Mesothelial cell of epicardium (in vitro differentiated cells): Measurements from ENCODE around the gene SDSL. TPM values are rescaled to one million over a fixed set of nuclear protein-coding genes. Genes with fewer than 3 reads are reported as not detected.

ENCODE experiments used
- DNase-seq, 2 experiments: peaks; one replicate each; pipeline ENCODE4 v3.0.0; 2021; ENCODE audit warnings: low spot score in 2 of 2; ENCODE audit not compliant: unreplicated experiment in 2 of 2
- H3K27ac Mint-ChIP-seq: 2 replicates; pipeline ENCODE4 v1.8.0; 2021; ENCODE audit warnings: mixed read lengths
- H3K27me3 Mint-ChIP-seq: 2 replicates; pipeline ENCODE4 v1.8.0; 2021; ENCODE audit warnings: low read depth, mixed read lengths
- H3K36me3 Mint-ChIP-seq: 2 replicates; pipeline ENCODE4 v1.8.0; 2021; ENCODE audit warnings: mixed read lengths
- H3K4me1 Mint-ChIP-seq: 2 replicates; pipeline ENCODE4 v1.8.0; 2021; ENCODE audit warnings: mixed read lengths
- H3K4me3 Mint-ChIP-seq: 2 replicates; pipeline ENCODE4 v1.8.0; 2021; ENCODE audit warnings: mild to moderate bottlenecking, moderate library complexity, mixed read lengths
- H3K9me3 Mint-ChIP-seq: 2 replicates; pipeline ENCODE4 v1.8.0; 2021; ENCODE audit warnings: mixed read lengths
- total RNA-seq: library from RNA; stranded (reverse); gene quantifications from 3 replicates; pipeline ENCODE4 v1.2.1, GENCODE V29; 2021
- TF ChIP-seq, protein P1 (sequence below): fragments of 200-600 bp; sonication (generic); IDR thresholded peaks from one replicate; pipeline ENCODE4 v1.5.0; 2021; ENCODE audit warnings: antibody characterized with exemption; ENCODE audit not compliant: unreplicated experiment

Gene SDSL
- total RNA-seq, 1 donor from 2014 or later: 11.6 TPM

DNA sequence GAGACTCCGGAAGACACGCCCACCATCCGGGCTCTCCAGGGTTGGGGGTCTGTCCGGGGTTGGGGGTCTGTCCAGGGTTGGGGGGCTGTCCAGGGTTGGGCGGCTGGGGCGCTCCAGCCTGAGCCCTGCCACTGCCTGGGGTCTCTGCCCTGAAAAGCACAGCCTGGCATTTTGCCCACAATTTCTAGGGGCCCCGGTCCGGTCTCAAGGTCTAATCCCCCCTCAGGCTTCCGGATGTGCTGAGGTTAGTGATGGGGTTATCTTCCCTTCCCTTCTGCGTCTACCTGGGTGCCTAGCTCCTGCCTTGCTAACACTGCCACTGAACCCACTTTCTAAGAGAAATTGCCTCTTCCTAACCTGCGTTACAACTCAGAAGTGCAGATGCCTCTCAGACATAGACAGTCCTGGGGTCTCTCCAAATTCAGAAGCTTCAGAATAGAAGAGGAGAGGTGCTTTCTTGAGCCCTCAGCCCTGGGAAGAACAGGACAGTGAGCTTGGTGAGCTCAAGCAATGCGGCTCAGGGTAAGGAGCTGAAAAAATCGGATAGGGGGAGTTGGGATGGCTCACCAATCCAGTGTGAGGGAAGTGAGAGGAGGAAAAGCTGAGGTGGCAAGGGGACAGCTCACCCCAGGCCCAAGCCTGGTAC is 43.8 kb downstream of the SDSL start:
- Mint-ChIP-seq H3K4me3 (peak overlapping the region; percentile 11), H3K27ac (no peak overlapping the region), H3K27me3 (peaks cover 94% of the 10 kb centered on the region), H3K4me1 (peaks cover 27% of the 10 kb centered on the region), H3K9me3 (no peaks in the 10 kb centered on the region), H3K36me3 (no peaks in the 10 kb centered on the region)
- TF ChIP-seq, protein P1, sequence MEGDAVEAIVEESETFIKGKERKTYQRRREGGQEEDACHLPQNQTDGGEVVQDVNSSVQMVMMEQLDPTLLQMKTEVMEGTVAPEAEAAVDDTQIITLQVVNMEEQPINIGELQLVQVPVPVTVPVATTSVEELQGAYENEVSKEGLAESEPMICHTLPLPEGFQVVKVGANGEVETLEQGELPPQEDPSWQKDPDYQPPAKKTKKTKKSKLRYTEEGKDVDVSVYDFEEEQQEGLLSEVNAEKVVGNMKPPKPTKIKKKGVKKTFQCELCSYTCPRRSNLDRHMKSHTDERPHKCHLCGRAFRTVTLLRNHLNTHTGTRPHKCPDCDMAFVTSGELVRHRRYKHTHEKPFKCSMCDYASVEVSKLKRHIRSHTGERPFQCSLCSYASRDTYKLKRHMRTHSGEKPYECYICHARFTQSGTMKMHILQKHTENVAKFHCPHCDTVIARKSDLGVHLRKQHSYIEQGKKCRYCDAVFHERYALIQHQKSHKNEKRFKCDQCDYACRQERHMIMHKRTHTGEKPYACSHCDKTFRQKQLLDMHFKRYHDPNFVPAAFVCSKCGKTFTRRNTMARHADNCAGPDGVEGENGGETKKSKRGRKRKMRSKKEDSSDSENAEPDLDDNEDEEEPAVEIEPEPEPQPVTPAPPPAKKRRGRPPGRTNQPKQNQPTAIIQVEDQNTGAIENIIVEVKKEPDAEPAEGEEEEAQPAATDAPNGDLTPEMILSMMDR: no peak
- DNase-seq: no peak

DNA sequence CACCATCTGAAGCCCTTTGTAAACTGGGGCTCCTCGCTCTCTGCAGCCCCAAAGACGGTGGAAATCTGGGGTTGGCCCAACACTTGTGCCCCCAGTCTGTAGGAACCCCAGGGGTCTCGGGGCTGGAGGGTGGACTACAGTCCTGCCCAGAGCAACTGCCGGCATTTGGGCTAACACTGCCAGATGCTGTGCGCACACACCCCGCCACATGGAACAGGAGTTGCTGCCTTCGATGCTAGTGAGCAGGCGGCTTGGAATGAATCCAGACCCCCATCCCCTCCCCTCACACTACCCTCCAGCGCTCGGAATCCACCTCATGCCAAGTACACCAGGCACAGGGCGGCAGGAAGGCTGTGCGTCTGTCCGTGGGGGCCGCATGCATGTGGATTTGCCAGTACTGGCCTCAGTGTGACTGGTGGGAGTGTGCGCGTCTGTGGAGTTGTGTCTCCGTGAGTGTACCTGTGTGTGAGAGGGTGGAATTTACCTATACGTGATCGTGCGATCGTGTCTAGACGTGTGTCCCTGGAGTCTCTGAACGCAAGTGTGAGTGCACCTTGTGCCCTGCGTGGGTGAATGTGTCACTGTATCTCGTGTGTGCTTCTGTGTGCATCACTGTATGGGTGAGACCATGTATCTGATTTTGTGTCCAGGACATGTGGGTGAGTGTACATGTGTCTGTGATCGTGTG is 44.4 kb downstream of the SDSL start:
- DNase-seq: no peak
- peaks cover 27% of the 10 kb centered on the region for H3K4me1 Mint-ChIP-seq
- H3K27me3 Mint-ChIP-seq: peaks cover 91% of the 10 kb centered on the region
- TF ChIP-seq, protein P1: no peak
- H3K4me3 Mint-ChIP-seq: peak overlapping the region; percentile 58
- H3K9me3 Mint-ChIP-seq: no peaks in the 10 kb centered on the region
- H3K27ac Mint-ChIP-seq: no peak overlapping the region
- H3K36me3 Mint-ChIP-seq: no peaks in the 10 kb centered on the region

DNA sequence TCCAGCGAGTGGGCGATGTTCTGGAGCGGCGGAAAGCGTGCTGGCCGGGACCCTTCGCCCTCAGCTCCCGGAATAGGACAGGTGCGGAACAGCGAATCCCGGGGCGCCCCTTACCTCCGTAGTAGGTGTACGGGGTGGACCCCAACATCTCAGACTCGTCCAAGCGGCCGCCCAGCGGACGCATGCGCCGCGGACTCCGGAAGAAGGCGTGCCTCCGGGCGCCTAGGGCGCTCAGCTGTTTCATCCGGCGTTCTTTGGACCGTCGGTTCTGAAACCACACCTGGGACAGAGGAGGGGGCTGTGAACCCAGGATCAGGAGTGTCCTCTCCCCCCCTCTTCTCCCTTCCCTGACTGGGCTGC is 44.9 kb downstream of the SDSL start:
- peak overlapping the region; percentile 58 for H3K4me3 Mint-ChIP-seq
- no peak for DNase-seq
- no peaks in the 10 kb centered on the region for H3K9me3 Mint-ChIP-seq

GRCh38 chr12:113467502-113468364 is 45.6 kb downstream of the SDSL start:
- peaks cover 92% of the 10 kb centered on the region for H3K27me3 Mint-ChIP-seq
- DNase-seq: no peak
- H3K36me3 Mint-ChIP-seq: no peaks in the 10 kb centered on the region
- no peaks in the 10 kb centered on the region for H3K9me3 Mint-ChIP-seq
- TF ChIP-seq, protein P1: no peak
- H3K4me1 Mint-ChIP-seq: peaks cover 24% of the 10 kb centered on the region
- no peak overlapping the region for H3K27ac Mint-ChIP-seq
- H3K4me3 Mint-ChIP-seq: peak overlapping the region; percentile 58

More for the DNA sequence above, 44.9 kb downstream of the SDSL start:
- TF ChIP-seq, protein P1: no peak
- Mint-ChIP-seq H3K27me3 (peaks cover 91% of the 10 kb centered on the region), H3K27ac (no peak overlapping the region), H3K4me1 (peaks cover 27% of the 10 kb centered on the region), H3K36me3 (no peaks in the 10 kb centered on the region)

DNA sequence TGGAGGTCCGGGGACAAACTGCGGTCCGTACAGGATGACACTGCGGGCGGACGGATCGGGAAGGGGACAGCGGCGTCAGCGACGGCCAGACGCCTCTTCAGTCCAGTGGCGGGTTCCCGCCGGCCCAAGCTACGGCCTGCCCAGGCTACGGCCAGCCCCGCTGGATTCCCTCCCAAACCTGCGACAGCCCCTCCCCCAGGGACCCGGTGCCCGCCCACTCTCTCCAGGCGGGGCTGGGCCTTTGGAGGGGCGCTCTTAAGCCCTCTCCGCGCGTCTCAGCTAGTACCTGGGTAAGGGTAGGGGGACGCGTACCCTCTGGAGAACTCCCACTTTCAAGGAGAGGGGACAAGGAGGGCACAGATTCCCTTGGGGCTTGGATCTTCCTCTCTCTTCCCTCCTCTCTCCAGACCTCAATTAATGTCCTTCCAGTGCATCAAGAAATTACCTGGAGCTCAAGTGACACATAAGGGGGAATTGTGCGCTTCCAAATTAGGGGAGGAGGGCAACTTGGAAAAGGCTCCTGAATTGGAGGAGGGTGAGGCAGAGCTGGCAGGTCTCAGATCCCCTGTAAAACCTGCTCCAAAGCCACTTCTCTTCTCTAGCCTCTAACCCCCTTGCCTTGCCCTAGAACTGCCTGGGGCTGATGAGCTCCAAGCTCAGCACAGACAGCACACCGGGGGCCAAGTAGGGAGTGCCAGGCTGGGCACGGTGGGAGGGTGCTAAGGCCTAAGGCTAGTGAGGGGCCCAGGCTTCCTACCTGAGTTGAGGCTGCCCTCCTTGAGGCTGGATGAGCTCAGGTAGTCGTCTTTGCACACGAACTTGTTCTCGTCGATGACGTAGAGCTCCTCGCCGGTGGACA is 46.4 kb downstream of the SDSL start:
- Mint-ChIP-seq H3K27me3 (peaks cover 95% of the 10 kb centered on the region), H3K4me3 (no peak overlapping the region), H3K36me3 (no peaks in the 10 kb centered on the region), H3K9me3 (no peaks in the 10 kb centered on the region), H3K27ac (no peak overlapping the region), H3K4me1 (peaks cover 21% of the 10 kb centered on the region)
- TF ChIP-seq, protein P1: no peak
- DNase-seq: no peak
